GM12891 (cell line): ENCODE results near the gene LYPD6B.

Experiments used
- DNase-seq: peaks from one replicate; pipeline ENCODE4 v3.0.0; 2011; ENCODE audit warnings: low spot score; ENCODE audit not compliant: insufficient read length
- FAIRE-seq: peaks from 2 replicates; lab custom pipeline; 2011; peaks lifted over from hg19 to GRCh38; lab: Jason Lieb, UNC
- PAX5 ChIP-seq: IDR thresholded peaks from 2 replicates; pipeline ENCODE4 v1.6.1; 2011; ENCODE audit warnings: low read length, moderate library complexity, mild to moderate bottlenecking; ENCODE audit not compliant: insufficient read depth, severe bottlenecking
- POLR2A ChIP-seq: IDR thresholded peaks from 2 replicates; pipeline ENCODE4 v1.6.1; 2011; ENCODE audit warnings: low read depth, low read length, control low read depth
- POLR2AphosphoS5 ChIP-seq: IDR thresholded peaks from 2 replicates; pipeline ENCODE4 v1.6.1; 2011; ENCODE audit warnings: low read depth, low read length, control low read depth
- POU2F2 ChIP-seq: IDR thresholded peaks from 2 replicates; pipeline ENCODE4 v1.6.1; 2011; ENCODE audit warnings: low read depth, mild to moderate bottlenecking, control low read depth, low read length, moderate library complexity
- SPI1 ChIP-seq: IDR thresholded peaks from 2 replicates; pipeline ENCODE4 v1.6.1; 2011; ENCODE audit warnings: low read depth, low read length, control low read depth
- TAF1 ChIP-seq: IDR thresholded peaks from 2 replicates; pipeline ENCODE4 v1.6.1; 2011; ENCODE audit warnings: low read depth, low read length, control low read depth

The LYPD6B gene

GRCh38 chr2:149037851-149038250, 648 bp upstream of the LYPD6B start:
- TF ChIP-seq POU2F2 (no peak), POLR2A (no peak), POLR2AphosphoS5 (no peak), TAF1 (no peak), PAX5 (no peak), SPI1 (no peak)
- no peak for FAIRE-seq
- no peak for DNase-seq

GRCh38 chr2:149039213-149039724, 770 bp downstream of the LYPD6B start:
- FAIRE-seq (no peak), DNase-seq (no peak)
- TF ChIP-seq POLR2AphosphoS5 = no peak
- TF ChIP-seq TAF1 = no peak
- TF ChIP-seq PAX5 = no peak
- TF ChIP-seq POU2F2 = no peak
- TF ChIP-seq SPI1 = no peak
- no peak for TF ChIP-seq POLR2A

GRCh38 chr2:149040451-149040850, 2.0 kb downstream of the LYPD6B start:
- TF ChIP-seq POLR2AphosphoS5 (no peak), POLR2A (no peak), SPI1 (no peak), POU2F2 (no peak)
- DNase-seq = no peak
- peak; percentile 72 for FAIRE-seq

GRCh38 chr2:149041482-149041881, 3.0 kb downstream of the LYPD6B start:
- DNase-seq = no peak
- FAIRE-seq = no peak

GRCh38 chr2:149042881-149043280, 4.4 kb downstream of the LYPD6B start:
- no peak for FAIRE-seq
- TF ChIP-seq POLR2A (no peak), PAX5 (no peak), POU2F2 (no peak), TAF1 (no peak), SPI1 (no peak)
- DNase-seq = no peak

More at GRCh38 chr2:149041482-149041881, 3.0 kb downstream of the LYPD6B start:
- no peak for TF ChIP-seq TAF1
- no peak for TF ChIP-seq PAX5
- no peak for TF ChIP-seq POLR2AphosphoS5
- no peak for TF ChIP-seq POLR2A
- TF ChIP-seq POU2F2 = no peak

- FAIRE-seq (no peak), DNase-seq (no peak)
- TF ChIP-seq SPI1 = no peak
- TF ChIP-seq POU2F2 = no peak
- no peak for TF ChIP-seq POLR2AphosphoS5
- TF ChIP-seq POLR2A = no peak
- TF ChIP-seq TAF1 = no peak
- TF ChIP-seq PAX5 = no peak
Observed at GRCh38 chr2:149044500-149044899, 6.0 kb downstream of the LYPD6B start.

- no peak for FAIRE-seq
- TF ChIP-seq POU2F2 (no peak), POLR2A (no peak), TAF1 (no peak), POLR2AphosphoS5 (no peak), PAX5 (no peak), SPI1 (no peak)
- no peak for DNase-seq
Observed at GRCh38 chr2:149047118-149047517, 8.6 kb downstream of the LYPD6B start.

GRCh38 chr2:149049142-149049541, 10.6 kb downstream of the LYPD6B start:
- DNase-seq = no peak
- TF ChIP-seq POLR2AphosphoS5 (no peak), PAX5 (no peak), TAF1 (no peak), POLR2A (no peak), SPI1 (no peak), POU2F2 (no peak)
- peak; percentile 64 for FAIRE-seq

- FAIRE-seq = peak; percentile 84
- TF ChIP-seq PAX5 (no peak), SPI1 (no peak), POU2F2 (no peak), POLR2AphosphoS5 (no peak), POLR2A (no peak), TAF1 (no peak)
- no peak for DNase-seq
Observed at GRCh38 chr2:149050188-149050587, 11.7 kb downstream of the LYPD6B start.

- no peak for FAIRE-seq
- DNase-seq = no peak
- TF ChIP-seq POLR2A (no peak), SPI1 (no peak), PAX5 (no peak), POU2F2 (no peak), POLR2AphosphoS5 (no peak), TAF1 (no peak)
Observed at GRCh38 chr2:149055751-149056150, 17.3 kb downstream of the LYPD6B start.
